Amygdala (tissue), 56 donors: ENCODE results near the gene TTLL11.
A peak's percentile ranks its signal among the peaks of the same experiment; 100 is the strongest.

Source experiments
- DNase-seq, 56 donors: peaks; one replicate each; lab custom pipeline; 2025; lab: John Stamatoyannopoulos, UW

The TTLL11 gene, protein sequence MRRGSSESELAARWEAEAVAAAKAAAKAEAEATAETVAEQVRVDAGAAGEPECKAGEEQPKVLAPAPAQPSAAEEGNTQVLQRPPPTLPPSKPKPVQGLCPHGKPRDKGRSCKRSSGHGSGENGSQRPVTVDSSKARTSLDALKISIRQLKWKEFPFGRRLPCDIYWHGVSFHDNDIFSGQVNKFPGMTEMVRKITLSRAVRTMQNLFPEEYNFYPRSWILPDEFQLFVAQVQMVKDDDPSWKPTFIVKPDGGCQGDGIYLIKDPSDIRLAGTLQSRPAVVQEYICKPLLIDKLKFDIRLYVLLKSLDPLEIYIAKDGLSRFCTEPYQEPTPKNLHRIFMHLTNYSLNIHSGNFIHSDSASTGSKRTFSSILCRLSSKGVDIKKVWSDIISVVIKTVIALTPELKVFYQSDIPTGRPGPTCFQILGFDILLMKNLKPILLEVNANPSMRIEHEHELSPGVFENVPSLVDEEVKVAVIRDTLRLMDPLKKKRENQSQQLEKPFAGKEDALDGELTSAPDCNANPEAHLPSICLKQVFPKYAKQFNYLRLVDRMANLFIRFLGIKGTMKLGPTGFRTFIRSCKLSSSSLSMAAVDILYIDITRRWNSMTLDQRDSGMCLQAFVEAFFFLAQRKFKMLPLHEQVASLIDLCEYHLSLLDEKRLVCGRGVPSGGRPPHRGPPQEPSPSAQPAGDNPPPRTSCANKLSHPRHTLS

DNA sequence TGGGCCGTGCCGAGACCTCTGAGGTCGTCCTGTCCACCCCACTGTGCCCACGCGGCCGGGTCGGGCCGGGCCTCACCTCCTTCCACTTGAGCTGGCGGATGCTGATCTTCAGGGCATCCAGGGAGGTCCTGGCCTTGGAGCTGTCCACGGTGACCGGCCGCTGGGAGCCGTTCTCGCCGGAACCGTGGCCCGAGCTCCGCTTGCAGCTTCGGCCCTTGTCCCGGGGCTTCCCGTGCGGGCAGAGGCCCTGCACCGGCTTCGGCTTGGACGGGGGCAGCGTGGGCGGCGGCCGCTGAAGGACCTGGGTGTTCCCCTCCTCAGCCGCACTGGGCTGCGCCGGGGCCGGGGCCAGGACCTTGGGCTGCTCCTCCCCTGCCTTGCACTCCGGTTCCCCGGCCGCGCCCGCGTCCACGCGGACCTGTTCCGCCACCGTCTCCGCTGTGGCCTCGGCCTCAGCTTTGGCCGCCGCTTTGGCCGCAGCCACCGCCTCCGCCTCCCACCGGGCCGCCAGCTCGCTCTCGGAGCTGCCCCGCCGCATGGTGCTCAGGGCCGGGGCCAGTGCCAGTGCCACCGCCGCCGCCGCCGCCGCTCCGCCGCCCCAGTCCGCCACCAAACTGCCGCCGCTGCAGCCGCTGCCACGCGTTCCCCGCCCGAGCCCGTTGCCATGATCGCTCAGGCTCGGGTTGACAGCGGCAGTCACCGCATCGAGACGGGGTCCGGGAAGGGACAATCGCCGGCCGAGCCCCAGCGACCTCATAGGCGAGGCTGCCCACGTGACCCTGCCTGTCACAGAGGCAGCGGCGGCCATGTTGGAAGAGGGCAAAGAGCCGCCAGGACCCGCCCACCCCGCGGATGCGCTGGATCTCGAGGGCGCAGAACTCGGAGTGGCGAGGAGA is at the start of gene TTLL11:
TSS of gene TTLL11 (minus strand) at position 698 of the 896 bp plus-strand sequence. CDS start at position 538, 160 bp downstream.
- DNase-seq, result peak; percentile 47 to 98 (median 94)

GRCh38 chr9:122141671-122142070 is 48.6 kb upstream of the TTLL11 start:
- no peak for DNase-seq

GRCh38 chr9:122140368-122141193 is 47.5 kb upstream of the TTLL11 start:
- no peak for DNase-seq

DNA sequence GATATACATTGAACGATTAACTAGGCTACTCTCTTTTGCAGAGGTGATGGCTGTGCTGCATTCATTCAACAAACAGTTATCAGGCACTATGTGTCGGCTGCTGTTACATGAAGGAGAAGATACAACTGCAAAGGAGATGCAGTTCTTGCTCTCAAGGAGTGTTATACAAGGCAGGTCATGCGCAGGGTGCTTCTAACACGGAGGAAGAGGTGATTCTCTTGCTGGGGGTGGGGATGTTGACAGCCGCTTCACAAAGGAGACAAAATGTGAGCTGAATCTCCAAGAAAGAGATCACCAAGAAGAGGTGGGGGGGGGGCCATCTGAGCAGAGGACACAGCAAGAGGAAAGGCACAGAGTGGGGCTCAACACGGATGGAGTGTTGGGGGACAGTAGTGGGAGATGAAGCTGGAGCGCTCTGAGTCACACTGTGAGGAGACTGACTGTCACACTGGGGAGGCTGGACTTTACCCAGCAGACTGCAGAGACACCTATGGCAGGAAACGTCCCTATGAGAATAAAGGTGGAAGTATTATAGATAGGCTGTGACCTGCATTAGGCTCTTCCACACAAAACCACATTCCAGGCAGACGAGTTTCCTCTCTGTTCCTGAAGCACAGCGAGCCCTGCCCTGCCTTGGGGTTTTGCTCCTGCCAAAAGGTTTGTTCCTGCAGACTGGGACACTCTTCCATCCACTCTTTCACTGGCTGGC is 45.6 kb upstream of the TTLL11 start:
- no peak for DNase-seq

- DNase-seq, result no peak
Observed at GRCh38 chr9:122135529-122135859, 42.4 kb upstream of the TTLL11 start.

GRCh38 chr9:122134822-122135528 is 41.9 kb upstream of the TTLL11 start:
- DNase-seq, result peak in 2 of 56 donors; percentile 29 to 46

GRCh38 chr9:122133984-122134535 is 41.0 kb upstream of the TTLL11 start:
- DNase-seq, result no peak

GRCh38 chr9:122133263-122133983 is 40.3 kb upstream of the TTLL11 start:
- DNase-seq, result no peak

- DNase-seq, result no peak
Observed at GRCh38 chr9:122132539-122132938, 39.4 kb upstream of the TTLL11 start.

DNA sequence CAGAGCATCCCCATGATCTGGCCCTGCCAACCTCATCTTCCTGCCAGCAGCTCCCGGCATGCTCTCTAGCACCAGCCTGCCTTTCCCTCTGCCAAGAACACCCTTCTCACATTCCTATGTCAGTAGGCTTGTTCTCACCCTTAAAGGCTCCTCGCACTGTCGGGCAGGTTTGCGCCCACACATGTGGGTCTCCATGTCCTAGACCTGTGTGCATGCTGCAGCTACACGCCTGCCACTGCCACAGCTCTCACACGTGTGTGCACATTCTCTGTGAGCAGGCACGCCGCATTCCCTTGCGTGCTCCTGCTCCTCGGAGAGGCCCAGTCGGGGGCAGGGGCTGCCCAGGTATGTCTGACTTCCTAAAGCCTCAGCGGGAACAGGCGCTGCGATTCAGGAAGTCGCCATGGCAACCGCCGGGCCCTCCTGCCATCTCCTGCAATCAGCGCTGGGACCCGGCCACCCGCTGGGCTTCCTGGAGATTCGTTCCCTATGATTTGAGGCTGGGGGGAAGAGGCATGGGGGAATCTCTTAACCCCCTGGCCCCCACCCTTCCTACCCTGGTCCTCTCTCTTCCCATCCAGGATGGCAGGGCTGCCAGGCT is 38.4 kb upstream of the TTLL11 start:
- DNase-seq, result peak in 5 of 56 donors; percentile 21 to 54 (median 32)

GRCh38 chr9:122130837-122131236 is 37.7 kb upstream of the TTLL11 start:
- no peak for DNase-seq

GRCh38 chr9:122129969-122130368 is 36.9 kb upstream of the TTLL11 start:
- DNase-seq, result no peak

DNA sequence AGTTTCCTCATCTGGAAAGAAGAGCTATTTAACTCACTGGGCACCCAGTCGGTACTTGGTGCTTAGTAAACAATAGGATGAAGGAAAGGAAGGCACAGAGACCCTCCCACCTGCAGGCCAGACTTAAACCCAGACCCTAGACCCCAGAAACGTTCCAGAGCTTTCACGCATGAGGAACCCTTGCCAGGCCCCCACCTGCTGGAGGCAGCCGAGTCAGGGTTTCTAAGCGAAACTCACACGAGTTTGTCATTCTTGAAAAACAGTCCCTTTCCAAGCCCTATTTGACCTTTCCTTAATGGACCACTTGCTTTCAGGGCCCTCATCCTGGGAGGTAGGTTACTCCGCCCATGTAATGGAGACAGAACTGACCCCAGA is 35.8 kb upstream of the TTLL11 start:
- DNase-seq, result no peak

GRCh38 chr9:122128007-122128968 is 35.2 kb upstream of the TTLL11 start:
- no peak for DNase-seq

DNA sequence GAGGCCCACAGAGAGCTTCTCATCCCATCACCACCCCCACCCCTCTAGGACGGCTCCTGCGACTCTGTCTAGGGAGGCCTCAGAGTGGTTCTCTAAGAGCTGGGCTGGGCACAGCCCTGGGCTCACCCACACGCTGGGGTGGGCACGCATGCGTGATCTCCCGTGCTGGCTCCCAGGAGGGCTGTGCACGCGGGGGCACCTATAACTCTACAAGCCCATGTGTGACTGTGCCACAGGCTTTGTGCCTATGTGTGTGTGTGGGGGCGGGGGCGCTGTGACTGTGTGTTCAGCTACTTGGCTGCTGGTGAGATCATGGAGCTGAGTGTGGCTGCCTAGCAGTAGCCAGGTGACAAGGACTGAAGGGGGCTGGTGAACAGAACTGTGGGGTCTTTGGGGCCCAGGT is 34.3 kb upstream of the TTLL11 start:
- peak in 25 of 56 donors; percentile 12 to 75 (median 38) for DNase-seq
